DND-41 (cell line): Measurements from ENCODE around the gene FTL.

ENCODE experiments used
- ATAC-seq: fragments of 200-7000 bp; cut with Tn5 transposase; 3 replicates; pipeline ENCODE4 v1.9.1; 2021; ENCODE audit warnings: low read depth; ENCODE audit not compliant: insufficient read depth
- DNase-seq: peaks from one replicate; pipeline ENCODE4 v3.0.0-alpha.2; 2020
- H2AFZ ChIP-seq: 2 replicates; pipeline ENCODE4 v1.6.0; 2012; ENCODE audit warnings: low read depth, low read length
- H3K27ac ChIP-seq: 2 replicates; pipeline ENCODE4 v1.5.1; 2012; ENCODE audit warnings: low read length, inconsistent platforms
- H3K27me3 ChIP-seq: fragments of 200-600 bp; sonication (generic); 2 replicates; pipeline ENCODE4 v1.6.0; 2012; ENCODE audit warnings: low read length, mild to moderate bottlenecking, inconsistent platforms; ENCODE audit not compliant: insufficient read depth, poor library complexity
- H3K36me3 ChIP-seq: 2 replicates; pipeline ENCODE4 v1.5.1; 2012; ENCODE audit warnings: low read length, inconsistent platforms; ENCODE audit not compliant: insufficient read depth
- H3K4me1 ChIP-seq: 2 replicates; pipeline ENCODE4 v1.5.1; 2012; ENCODE audit warnings: mild to moderate bottlenecking, low read length; ENCODE audit not compliant: insufficient read depth
- H3K4me2 ChIP-seq: 2 replicates; pipeline ENCODE4 v1.6.0; 2012; ENCODE audit warnings: mild to moderate bottlenecking, moderate library complexity, low read length, inconsistent platforms; ENCODE audit not compliant: insufficient read depth
- H3K4me3 ChIP-seq, 2 experiments: fragments of 200-600 bp in 1 of 2; shearing (Covaris generic) in 1 of 2; 2 replicates each; pipeline ENCODE4 v1.5.1; 2012 to 2016; ENCODE audit warnings: inconsistent platforms in 2 of 2, low read length in 2 of 2, mild to moderate bottlenecking in 2 of 2, low read depth in 1 of 2, moderate library complexity in 1 of 2
- H3K79me2 ChIP-seq: 2 replicates; pipeline ENCODE4 v1.6.0; 2012; ENCODE audit warnings: low read length, inconsistent platforms; ENCODE audit not compliant: insufficient read depth
- H3K9ac ChIP-seq: 2 replicates; pipeline ENCODE4 v1.6.0; 2012; ENCODE audit warnings: low read depth, mild to moderate bottlenecking, inconsistent platforms, low read length, moderate library complexity
- H3K9me3 ChIP-seq: 2 replicates; pipeline ENCODE4 v1.5.1; 2012; ENCODE audit warnings: low read length, moderate library complexity, mild to moderate bottlenecking, inconsistent platforms; ENCODE audit not compliant: insufficient read depth, severe bottlenecking
- H4K20me1 ChIP-seq: 2 replicates; pipeline ENCODE4 v1.6.0; 2012; ENCODE audit warnings: low read length; ENCODE audit not compliant: insufficient read depth
- EZH2 ChIP-seq: IDR thresholded peaks from 3 replicates; pipeline ENCODE4 v1.6.1; 2012; ENCODE audit warnings: borderline replicate concordance, low read depth, mild to moderate bottlenecking, moderate library complexity, low read length, inconsistent platforms; ENCODE audit not compliant: severe bottlenecking
- TF ChIP-seq, protein P1 (sequence below): IDR thresholded peaks from 2 replicates; pipeline ENCODE4 v1.5.1; 2012; ENCODE audit warnings: borderline replicate concordance, low read length, moderate library complexity, mild to moderate bottlenecking; ENCODE audit not compliant: poor library complexity, severe bottlenecking; ENCODE audit errors: extremely low read depth

The FTL gene

GRCh38 chr19:49004133-49004532, 39.0 kb downstream of the FTL start:
- Histone ChIP-seq H4K20me1 (peaks cover 15% of the 10 kb centered on the region), H3K9ac (no peak overlapping the region), H3K4me3 (no peak overlapping the region), H3K27me3 (no peaks in the 10 kb centered on the region), H2AFZ (no peak overlapping the region), H3K4me2 (no peak overlapping the region), H3K79me2 (peaks cover 14% of the 10 kb centered on the region), H3K9me3 (no peaks in the 10 kb centered on the region), H3K4me1 (no peaks in the 10 kb centered on the region), H3K36me3 (peaks cover 80% of the 10 kb centered on the region), H3K27ac (no peak overlapping the region)
- DNase-seq (no peak), ATAC-seq (no peak)
- TF ChIP-seq, protein P1, sequence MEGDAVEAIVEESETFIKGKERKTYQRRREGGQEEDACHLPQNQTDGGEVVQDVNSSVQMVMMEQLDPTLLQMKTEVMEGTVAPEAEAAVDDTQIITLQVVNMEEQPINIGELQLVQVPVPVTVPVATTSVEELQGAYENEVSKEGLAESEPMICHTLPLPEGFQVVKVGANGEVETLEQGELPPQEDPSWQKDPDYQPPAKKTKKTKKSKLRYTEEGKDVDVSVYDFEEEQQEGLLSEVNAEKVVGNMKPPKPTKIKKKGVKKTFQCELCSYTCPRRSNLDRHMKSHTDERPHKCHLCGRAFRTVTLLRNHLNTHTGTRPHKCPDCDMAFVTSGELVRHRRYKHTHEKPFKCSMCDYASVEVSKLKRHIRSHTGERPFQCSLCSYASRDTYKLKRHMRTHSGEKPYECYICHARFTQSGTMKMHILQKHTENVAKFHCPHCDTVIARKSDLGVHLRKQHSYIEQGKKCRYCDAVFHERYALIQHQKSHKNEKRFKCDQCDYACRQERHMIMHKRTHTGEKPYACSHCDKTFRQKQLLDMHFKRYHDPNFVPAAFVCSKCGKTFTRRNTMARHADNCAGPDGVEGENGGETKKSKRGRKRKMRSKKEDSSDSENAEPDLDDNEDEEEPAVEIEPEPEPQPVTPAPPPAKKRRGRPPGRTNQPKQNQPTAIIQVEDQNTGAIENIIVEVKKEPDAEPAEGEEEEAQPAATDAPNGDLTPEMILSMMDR, result no peak
- TF ChIP-seq EZH2, result no peak

GRCh38 chr19:49004964-49005614, 40.0 kb downstream of the FTL start:
- no peak overlapping the region for H3K27ac ChIP-seq
- TF ChIP-seq EZH2, result no peak
- TF ChIP-seq, protein P1, result no peak
- DNase-seq (no peak), ATAC-seq (no peak)
- H4K20me1 ChIP-seq, result peaks cover 9% of the 10 kb centered on the region
- H3K4me1 ChIP-seq, result no peaks in the 10 kb centered on the region
- no peak overlapping the region for H3K4me2 ChIP-seq
- no peak overlapping the region for H3K9ac ChIP-seq
- peaks cover 4% of the 10 kb centered on the region; the same call in 1 of the 2 replicates for H3K79me2 ChIP-seq
- H3K36me3 ChIP-seq, result peaks cover 79% of the 10 kb centered on the region
- H3K27me3 ChIP-seq, result no peaks in the 10 kb centered on the region
- H3K9me3 ChIP-seq, result no peaks in the 10 kb centered on the region
- H3K4me3 ChIP-seq, result no peak overlapping the region
- no peak overlapping the region for H2AFZ ChIP-seq

DNA sequence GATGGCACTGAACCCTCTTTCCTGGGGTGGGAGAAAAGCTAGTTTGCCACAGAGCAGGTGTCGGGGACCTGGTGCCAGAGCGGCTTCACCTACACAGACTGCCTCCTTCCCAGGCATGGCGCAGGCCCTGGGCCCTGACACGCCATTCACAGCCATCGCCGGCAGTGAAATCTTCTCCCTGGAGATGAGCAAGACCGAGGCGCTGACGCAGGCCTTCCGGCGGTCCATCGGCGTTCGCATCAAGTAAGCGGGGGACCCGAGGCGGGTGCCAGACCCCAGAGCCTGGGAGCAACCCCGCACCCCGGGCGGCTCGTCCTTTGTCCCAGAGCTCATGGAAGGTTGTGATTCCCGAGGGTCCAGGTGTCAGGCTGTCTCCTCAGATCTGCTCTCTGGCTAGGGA, 41.8 kb downstream of the FTL start:
- H3K4me3 ChIP-seq, result no peak overlapping the region
- H3K4me2 ChIP-seq, result no peak overlapping the region
- ATAC-seq (no peak), DNase-seq (no peak)
- no peak for TF ChIP-seq EZH2
- TF ChIP-seq, protein P1, result no peak
- H3K9me3 ChIP-seq, result no peaks in the 10 kb centered on the region
- H4K20me1 ChIP-seq, result peaks cover 19% of the 10 kb centered on the region
- H3K36me3 ChIP-seq, result peaks cover 87% of the 10 kb centered on the region
- no peak overlapping the region for H3K27ac ChIP-seq
- H2AFZ ChIP-seq, result no peak overlapping the region
- H3K4me1 ChIP-seq, result no peaks in the 10 kb centered on the region
- H3K79me2 ChIP-seq, result no peaks in the 10 kb centered on the region
- no peaks in the 10 kb centered on the region for H3K27me3 ChIP-seq
- no peak overlapping the region for H3K9ac ChIP-seq

GRCh38 chr19:49009828-49010227, 44.7 kb downstream of the FTL start:
- Histone ChIP-seq H3K27me3 (no peaks in the 10 kb centered on the region), H3K4me2 (no peak overlapping the region), H3K9me3 (no peaks in the 10 kb centered on the region), H3K4me1 (no peaks in the 10 kb centered on the region), H3K36me3 (peaks cover 85% of the 10 kb centered on the region), H3K9ac (no peak overlapping the region), H3K79me2 (no peaks in the 10 kb centered on the region), H2AFZ (no peak overlapping the region), H3K4me3 (no peak overlapping the region), H4K20me1 (peaks cover 24% of the 10 kb centered on the region), H3K27ac (no peak overlapping the region)
- ATAC-seq (no peak), DNase-seq (no peak)
- no peak for TF ChIP-seq EZH2
- TF ChIP-seq, protein P1, result no peak
